GM03348 (cell line): Measurements from ENCODE around the gene ATP6V1D.
"Not testable (repeated sequence)": the region's sequence is repeated elsewhere in the genome, so short reads cannot be mapped to it uniquely, and the experiment has no call there.

ENCODE experiments used
- DNase-seq: peaks from one replicate; pipeline ENCODE4 v3.0.0; 2012; ENCODE audit warnings: low spot score

ATP6V1D gene

GRCh38 chr14:67359775-67360469 is at the start of gene ATP6V1D, which contains the start of gene EIF2S1:
Gene ATP6V1D (minus strand): TSS chr14:67359804. CDS start chr14:67359698, 106 bp downstream.
Gene EIF2S1 (plus strand): TSS chr14:67360328. CDS start chr14:67364768, 4,440 bp downstream.
- peak; percentile 99 for DNase-seq

- DNase-seq, result not testable (repeated sequence)
Observed at GRCh38 chr14:67408122-67408801, 48.7 kb upstream of the ATP6V1D start.

GRCh38 chr14:67405771-67406170 is 46.2 kb upstream of the ATP6V1D start:
- DNase-seq, result no peak

- no peak for DNase-seq
Observed at GRCh38 chr14:67400434-67400833, 40.8 kb upstream of the ATP6V1D start.

- DNase-seq, result no peak
Observed at GRCh38 chr14:67397536-67397935, 37.9 kb upstream of the ATP6V1D start.

GRCh38 chr14:67396381-67396970 is 36.9 kb upstream of the ATP6V1D start:
- peak; percentile 59 for DNase-seq

GRCh38 chr14:67395876-67396189 is 36.2 kb upstream of the ATP6V1D start:
- no peak for DNase-seq

GRCh38 chr14:67395086-67395875 is 35.7 kb upstream of the ATP6V1D start:
- DNase-seq, result no peak

GRCh38 chr14:67393689-67394088 is 34.1 kb upstream of the ATP6V1D start:
- DNase-seq, result no peak

- no peak for DNase-seq
Observed at GRCh38 chr14:67392800-67393199, 33.2 kb upstream of the ATP6V1D start.

- DNase-seq, result no peak
Observed at GRCh38 chr14:67392123-67392522, 32.5 kb upstream of the ATP6V1D start.

GRCh38 chr14:67391268-67391667 is 31.7 kb upstream of the ATP6V1D start:
- DNase-seq, result no peak

GRCh38 chr14:67389811-67390534 is 30.4 kb upstream of the ATP6V1D start:
- no peak for DNase-seq

GRCh38 chr14:67389275-67389674 is 29.7 kb upstream of the ATP6V1D start:
- DNase-seq, result no peak

GRCh38 chr14:67387195-67387594 is 27.6 kb upstream of the ATP6V1D start:
- DNase-seq, result no peak

GRCh38 chr14:67385618-67386017 is 26.0 kb upstream of the ATP6V1D start:
- DNase-seq, result no peak

GRCh38 chr14:67385120-67385519 is 25.5 kb upstream of the ATP6V1D start:
- DNase-seq, result no peak

- DNase-seq, result no peak
Observed at GRCh38 chr14:67377916-67378315, 18.3 kb upstream of the ATP6V1D start.

GRCh38 chr14:67373347-67373746 is 13.7 kb upstream of the ATP6V1D start:
- no peak for DNase-seq

GRCh38 chr14:67372833-67373232 is 13.2 kb upstream of the ATP6V1D start:
- no peak for DNase-seq

- DNase-seq, result no peak
Observed at GRCh38 chr14:67371247-67372148, 11.9 kb upstream of the ATP6V1D start.
